Mucosa of rectum (tissue), 2 donors: ENCODE data around the gene ANKRD65.
A peak's percentile ranks its signal among the peaks of the same experiment; 100 is the strongest.
"Not testable (repeated sequence)": the region's sequence is repeated elsewhere in the genome, so short reads cannot be mapped to it uniquely, and the experiment has no call there.

Experiments
- H3K27ac ChIP-seq, 2 donors: one replicate each; pipeline ENCODE4 v1.7.0; 2013; ENCODE audit warnings: inconsistent platforms in 2 of 2, low read depth in 2 of 2, low read length in 2 of 2
- H3K27me3 ChIP-seq, 2 donors: one replicate each; pipeline ENCODE4 v1.7.0; 2013; ENCODE audit warnings: low read length in 2 of 2; ENCODE audit not compliant: control insufficient read depth in 2 of 2, insufficient read depth in 2 of 2
- H3K36me3 ChIP-seq, 2 donors: one replicate each; pipeline ENCODE4 v1.7.0; 2013; ENCODE audit warnings: low read length in 2 of 2; ENCODE audit not compliant: control insufficient read depth in 2 of 2, insufficient read depth in 2 of 2
- H3K4me1 ChIP-seq, 2 donors: one replicate each; pipeline ENCODE4 v1.7.0; 2013; ENCODE audit warnings: low read length in 2 of 2, mild to moderate bottlenecking in 1 of 2; ENCODE audit not compliant: control insufficient read depth in 2 of 2, insufficient read depth in 2 of 2
- H3K4me3 ChIP-seq, 2 donors: one replicate each; pipeline ENCODE4 v1.7.0; 2013; ENCODE audit warnings: low read length in 2 of 2
- H3K9ac ChIP-seq, 2 donors: one replicate each; pipeline ENCODE4 v1.7.0; 2013; ENCODE audit warnings: low read length in 2 of 2, low read depth in 1 of 2, mild to moderate bottlenecking in 1 of 2
- H3K9me3 ChIP-seq, 2 donors: one replicate each; pipeline ENCODE4 v1.7.0; 2013; ENCODE audit warnings: low read length in 2 of 2; ENCODE audit not compliant: control insufficient read depth in 2 of 2
- donor health status: healthy.
- donor health status: Normal muscosa, but diverticular disease.

Gene ANKRD65

DNA sequence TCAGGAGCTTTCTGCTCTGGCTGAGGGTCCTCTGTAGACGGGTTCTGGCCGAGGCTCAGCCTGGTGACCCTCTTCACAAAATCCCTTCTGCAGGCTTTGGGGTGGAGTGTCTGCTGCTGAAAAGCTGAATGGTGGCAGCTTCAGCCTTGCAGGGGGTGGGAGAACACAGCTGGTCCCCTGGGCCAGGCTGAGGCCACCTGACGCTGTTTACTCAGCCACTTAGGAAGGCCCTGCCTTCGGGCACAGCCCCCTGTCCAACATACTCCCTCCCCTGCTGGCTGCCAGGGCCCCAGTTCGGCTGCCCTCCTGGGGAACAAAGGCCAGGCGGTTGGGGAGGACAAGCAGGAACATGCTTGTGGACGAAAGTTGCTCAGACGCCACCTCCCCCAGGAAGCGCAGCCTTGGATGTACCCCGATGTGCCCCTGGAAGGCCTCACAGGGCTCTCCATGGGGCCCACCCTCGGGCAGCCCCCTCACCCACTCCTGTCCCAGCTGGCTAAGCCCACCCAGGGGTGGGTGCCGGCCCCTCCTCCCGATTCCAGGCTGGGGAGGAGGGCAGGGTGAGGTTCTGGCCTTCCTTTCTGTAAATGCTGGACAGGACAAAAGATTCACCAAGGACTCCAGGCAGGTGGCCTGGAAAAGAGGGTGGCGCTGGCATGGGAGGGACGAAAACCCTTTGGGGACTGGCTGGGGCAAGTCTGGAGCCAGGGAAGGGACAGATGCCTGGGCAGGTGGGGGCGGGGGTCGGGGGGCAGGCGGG, at the start of gene ANKRD65:
Gene ANKRD65, minus strand, starts transcription at position 130 of the 760 bp plus-strand sequence. CDS start 271 bp downstream, outside the sequence.
- H3K36me3 ChIP-seq: no peaks in the 10 kb centered on the region

DNA sequence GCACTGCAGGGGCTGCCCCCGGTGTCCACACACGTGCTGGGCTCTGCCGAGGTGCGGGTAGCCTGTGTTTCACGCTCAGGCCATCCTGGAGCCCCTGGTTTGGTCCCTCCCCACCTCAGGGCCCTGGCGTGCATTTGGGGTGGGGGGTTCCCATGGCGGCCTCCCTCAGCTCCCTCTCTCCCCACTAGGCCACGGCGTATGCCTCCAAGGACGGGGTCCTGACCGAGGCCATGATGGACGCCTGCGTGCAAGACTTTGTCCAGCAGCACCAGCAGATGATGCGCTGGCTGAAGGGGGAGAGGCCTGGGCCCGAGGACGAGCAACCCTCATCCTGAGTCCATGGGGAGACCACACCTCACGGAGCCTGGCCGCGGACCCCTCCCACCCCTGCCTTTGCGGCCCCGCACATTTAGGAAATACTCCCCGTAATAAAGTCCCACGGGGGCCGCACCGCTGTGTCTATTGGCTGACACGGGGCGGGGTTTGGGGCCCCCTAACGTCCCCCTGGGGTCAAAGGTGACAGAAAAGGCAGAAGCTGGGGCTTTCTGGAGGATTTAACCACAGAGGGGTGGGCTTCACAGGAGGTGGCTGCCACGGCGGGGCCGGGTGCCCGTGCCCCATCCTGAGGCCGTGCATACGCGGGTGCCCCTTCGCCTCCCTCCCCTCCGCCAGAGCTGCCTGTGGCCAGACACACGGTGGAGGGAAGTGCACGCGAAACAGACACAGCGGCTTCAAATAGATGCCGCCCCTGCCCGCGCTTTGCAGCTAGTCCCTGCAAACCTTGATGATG, 47.3 kb upstream of the ANKRD65 start:
- H3K4me3 ChIP-seq, H3K27me3 ChIP-seq: not testable (repeated sequence)

More for the DNA sequence above, at the start of gene ANKRD65:
- Histone ChIP-seq H3K27me3 (peaks cover 0 to 3% of the 10 kb centered on the region in 2 donors), H3K4me1 (peaks cover 0 to 3% of the 10 kb centered on the region in 2 donors), H3K27ac (no peak within 1 kb of the TSS), H3K4me3 (no peak within 1 kb of the TSS), H3K9me3 (no peaks in the 10 kb centered on the region), H3K9ac (no peak within 1 kb of the TSS)

DNA sequence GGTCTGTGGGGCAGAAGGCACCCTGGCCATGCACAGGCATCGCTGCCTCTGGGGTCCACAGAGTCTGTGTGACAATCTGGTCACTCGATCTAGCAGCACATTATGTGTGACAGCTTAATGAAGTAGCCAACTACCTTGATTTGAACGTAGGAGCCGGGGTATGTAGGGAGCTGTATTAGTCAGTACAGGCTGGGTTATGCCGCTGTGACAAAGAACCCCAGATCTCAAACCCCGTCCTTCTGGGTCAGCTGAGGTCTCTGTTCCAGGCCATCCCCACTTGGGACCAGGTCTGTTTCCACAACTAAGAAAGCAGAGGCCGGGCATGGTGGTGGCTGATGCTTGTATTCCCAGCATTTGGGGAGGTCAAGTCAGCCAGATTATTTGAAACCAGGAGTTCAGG, 42.2 kb upstream of the ANKRD65 start:
- Histone ChIP-seq H3K9ac (no peak overlapping the region), H3K9me3 (no peaks in the 10 kb centered on the region), H3K4me1 (no peaks in the 10 kb centered on the region), H3K4me3 (no peak overlapping the region), H3K27ac (no peak overlapping the region), H3K27me3 (no peaks in the 10 kb centered on the region), H3K36me3 (no peaks in the 10 kb centered on the region)

More for the DNA sequence above, 47.3 kb upstream of the ANKRD65 start:
- peaks cover 11 to 12% of the 10 kb centered on the region in 2 donors for H3K4me1 ChIP-seq
- H3K36me3 ChIP-seq, H3K9ac ChIP-seq, H3K9me3 ChIP-seq, H3K27ac ChIP-seq: not testable (repeated sequence)

DNA sequence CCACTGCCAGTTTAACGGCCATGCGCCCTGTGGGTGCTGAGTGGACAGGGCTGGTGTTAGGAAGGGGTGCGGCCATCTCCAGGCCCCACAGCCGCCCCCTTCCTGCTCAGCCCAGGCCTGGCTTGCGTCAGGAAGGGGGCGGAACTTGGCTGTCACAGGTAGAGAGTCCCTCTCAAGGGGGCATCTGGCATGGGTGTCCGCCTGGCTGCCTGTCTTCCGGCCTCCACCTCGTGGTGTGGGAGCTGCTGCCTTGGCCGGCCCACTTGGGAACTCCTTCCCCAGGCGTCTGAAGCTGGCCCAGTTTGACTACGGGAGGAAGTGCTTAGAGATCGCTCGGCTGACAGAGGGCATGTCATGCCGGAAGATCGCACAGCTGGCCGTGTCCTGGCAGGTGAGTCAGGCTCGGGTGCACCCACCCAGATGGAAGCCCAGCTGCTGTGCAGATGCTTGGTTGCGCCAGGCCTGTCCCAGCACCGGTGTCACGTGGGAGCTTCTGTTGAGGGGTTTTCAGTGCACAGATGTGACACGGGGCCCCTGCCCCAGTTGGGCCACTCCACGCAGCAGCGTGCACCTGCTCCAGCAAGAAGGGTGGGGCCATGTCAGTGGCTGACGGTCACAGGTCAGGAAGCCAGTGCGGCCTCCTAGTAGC, 41.4 kb upstream of the ANKRD65 start:
- Histone ChIP-seq H3K4me3 (peak overlapping the region in 1 of 2 donors; percentile 20), H3K27ac (peak overlapping the region in 1 of 2 donors; percentile 48), H3K9me3 (no peaks in the 10 kb centered on the region), H3K9ac (no peak overlapping the region), H3K4me1 (no peaks in the 10 kb centered on the region), H3K27me3 (no peaks in the 10 kb centered on the region), H3K36me3 (no peaks in the 10 kb centered on the region)

DNA sequence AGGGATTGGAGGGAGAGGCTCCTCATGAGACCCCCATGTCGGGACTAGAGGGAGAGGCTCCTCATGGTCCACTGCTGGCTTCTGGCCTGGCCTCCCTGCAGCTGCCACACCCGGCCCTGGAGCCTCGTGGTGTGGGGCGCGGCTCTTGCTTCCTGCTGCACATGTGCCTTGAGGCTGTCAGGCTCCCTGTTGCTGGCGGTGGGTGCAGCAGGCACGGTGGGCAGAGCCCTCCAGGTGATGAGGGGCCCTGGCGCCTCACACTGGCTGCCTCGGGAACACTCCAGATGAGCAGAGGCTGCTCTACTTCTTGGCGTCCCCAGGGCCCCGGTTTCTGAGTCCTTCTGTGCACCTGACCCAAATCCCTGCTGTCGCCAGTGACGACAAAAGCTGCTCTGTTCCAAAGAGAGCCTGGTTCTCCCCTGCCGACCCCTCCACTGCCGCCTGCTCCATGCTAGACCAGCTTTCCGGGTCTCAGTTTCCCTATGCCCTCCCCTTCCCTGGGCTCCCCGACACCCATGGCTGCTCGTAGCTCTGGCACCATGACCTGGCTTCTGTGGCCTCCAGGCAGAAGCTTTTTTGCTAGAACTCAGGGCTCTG, 40.7 kb upstream of the ANKRD65 start:
- no peaks in the 10 kb centered on the region for H3K9me3 ChIP-seq
- no peaks in the 10 kb centered on the region for H3K36me3 ChIP-seq
- no peak overlapping the region for H3K4me3 ChIP-seq
- H3K27me3 ChIP-seq: no peaks in the 10 kb centered on the region
- no peaks in the 10 kb centered on the region for H3K4me1 ChIP-seq
- peak overlapping the region in 1 of 2 donors; percentile 48 for H3K27ac ChIP-seq
- H3K9ac ChIP-seq: no peak overlapping the region

DNA sequence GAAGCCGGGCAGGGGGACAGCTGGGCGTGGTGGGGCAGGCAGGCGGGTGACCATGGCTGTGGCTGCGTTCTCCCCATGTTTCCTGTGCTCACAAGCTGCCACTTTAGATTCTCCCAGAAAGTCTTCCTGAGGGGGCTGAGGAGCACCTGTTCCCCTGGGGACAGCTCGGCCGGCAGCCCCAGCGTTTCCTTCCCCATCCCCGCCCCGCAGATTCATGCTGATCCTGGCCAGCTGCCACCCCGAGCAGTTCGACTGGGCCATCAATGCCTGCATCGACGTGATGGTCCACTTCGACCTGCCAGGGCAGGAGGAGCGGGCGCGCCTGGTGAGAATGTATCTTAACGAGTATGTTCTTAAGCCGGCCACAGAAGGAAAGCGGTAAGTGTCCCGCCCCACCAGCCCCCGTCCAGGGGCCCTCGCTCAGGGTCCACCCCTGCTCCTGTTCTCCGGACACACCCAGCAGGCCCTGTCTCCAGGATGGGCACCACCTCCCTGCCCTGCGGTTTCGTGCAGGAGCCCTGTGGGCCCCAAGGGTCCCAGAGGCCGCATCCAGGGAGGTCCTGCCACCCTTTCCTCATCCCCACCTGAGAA, 39.6 kb upstream of the ANKRD65 start:
- H3K27me3 ChIP-seq: no peaks in the 10 kb centered on the region
- H3K9me3 ChIP-seq: no peaks in the 10 kb centered on the region
- no peak overlapping the region for H3K9ac ChIP-seq
- no peak overlapping the region for H3K4me3 ChIP-seq
- no peaks in the 10 kb centered on the region for H3K4me1 ChIP-seq
- H3K27ac ChIP-seq: no peak overlapping the region
- no peaks in the 10 kb centered on the region for H3K36me3 ChIP-seq

DNA sequence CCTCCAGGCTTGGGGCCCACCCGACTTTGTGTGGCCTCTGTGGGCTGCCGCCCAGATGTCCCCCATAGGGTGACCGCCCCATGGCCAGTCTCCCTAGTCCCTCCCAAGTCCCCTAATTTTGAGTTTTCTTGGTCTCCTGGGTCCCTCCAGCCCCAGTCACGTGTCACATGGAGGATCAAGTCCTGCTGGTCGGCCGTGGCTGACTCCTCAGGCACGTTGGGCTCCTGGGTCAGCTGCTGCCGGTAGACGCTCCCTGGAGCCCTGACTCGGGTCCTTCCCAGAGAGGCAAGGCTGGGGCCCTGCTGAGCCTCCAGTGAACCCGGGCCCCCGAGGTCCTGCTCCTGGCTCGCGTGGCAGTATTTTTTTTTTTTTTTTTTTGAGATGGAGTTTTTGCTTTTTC, 38.6 kb upstream of the ANKRD65 start:
- not testable (repeated sequence) for H3K9me3 ChIP-seq, H3K36me3 ChIP-seq, H3K9ac ChIP-seq, H3K4me1 ChIP-seq, H3K27ac ChIP-seq, H3K4me3 ChIP-seq, H3K27me3 ChIP-seq

DNA sequence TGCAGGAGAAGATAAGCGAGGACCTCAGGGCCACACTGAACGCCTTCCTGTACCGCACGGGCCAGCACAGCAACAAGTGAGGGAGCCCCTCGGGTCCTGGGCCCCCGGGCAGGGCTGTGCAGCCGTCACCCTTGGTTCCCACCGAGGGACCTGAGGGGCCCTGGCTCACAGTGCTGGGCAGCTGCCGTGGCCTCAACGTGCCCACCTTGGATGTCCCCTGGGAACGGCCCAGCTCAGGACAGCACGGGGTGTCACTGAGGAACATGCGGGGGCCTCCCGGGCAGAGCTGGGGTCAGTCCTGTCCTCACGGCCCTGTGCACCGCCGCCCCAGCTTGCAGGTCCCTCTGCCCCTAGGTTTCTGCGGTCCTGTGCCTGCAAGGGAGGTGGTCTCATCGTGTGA, 38.1 kb upstream of the ANKRD65 start:
- not testable (repeated sequence) for H3K9me3 ChIP-seq, H3K36me3 ChIP-seq, H3K4me3 ChIP-seq, H3K9ac ChIP-seq, H3K27ac ChIP-seq, H3K4me1 ChIP-seq, H3K27me3 ChIP-seq

DNA sequence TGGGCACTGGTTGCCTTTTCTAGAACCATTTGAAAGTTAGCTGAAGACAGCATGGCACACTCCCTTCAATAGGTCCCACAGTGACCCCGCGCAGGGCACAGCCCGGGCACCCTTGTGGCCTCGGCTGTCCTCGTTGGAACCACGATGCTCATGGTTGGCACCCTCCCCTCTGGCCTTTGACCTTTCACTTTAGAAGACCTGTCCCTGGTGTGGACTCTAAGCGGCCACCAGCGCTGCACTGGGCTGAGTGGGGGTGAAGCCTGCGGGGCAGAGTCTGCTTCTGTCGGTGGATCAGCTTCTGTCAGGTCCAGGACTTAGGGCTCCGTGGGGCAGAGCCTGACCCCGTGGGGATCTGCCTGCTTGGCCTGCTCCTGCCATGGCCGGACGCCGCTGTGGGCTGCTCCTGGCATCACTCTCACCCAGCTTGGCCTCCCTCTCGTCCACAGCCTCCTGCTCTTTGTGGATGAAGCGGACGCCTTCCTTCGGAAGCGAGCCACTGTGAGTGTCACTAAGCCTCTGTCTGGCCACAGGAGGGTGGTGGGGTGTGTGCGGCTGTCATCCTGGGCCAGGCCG, 35.7 kb upstream of the ANKRD65 start:
- not testable (repeated sequence) for H3K27ac ChIP-seq, H3K27me3 ChIP-seq, H3K4me3 ChIP-seq

More for the DNA sequence above, 35.7 kb upstream of the ANKRD65 start:
- H3K9me3 ChIP-seq, H3K9ac ChIP-seq, H3K4me1 ChIP-seq, H3K36me3 ChIP-seq: not testable (repeated sequence)
